Islet of Langerhans (tissue), 1 donor: ENCODE results near the gene CD300H.
"Not testable (repeated sequence)": the region's sequence is repeated elsewhere in the genome, so short reads cannot be mapped to it uniquely, and the experiment has no call there.

Experiments used
- FAIRE-seq: peaks from one replicate; lab custom pipeline; 2011; peaks lifted over from hg19 to GRCh38; lab: Jason Lieb, UNC

Gene CD300H

GRCh38 chr17:74526681-74527080 is 40.6 kb downstream of the CD300H start:
- no peak for FAIRE-seq

GRCh38 chr17:74525781-74526288 is 41.5 kb downstream of the CD300H start:
- no peak for FAIRE-seq

- no peak for FAIRE-seq
Observed at GRCh38 chr17:74525465-74525725, 41.9 kb downstream of the CD300H start.

- FAIRE-seq = no peak
Observed at GRCh38 chr17:74524653-74525464, 42.5 kb downstream of the CD300H start.

GRCh38 chr17:74523308-74523707 is 44.0 kb downstream of the CD300H start:
- no peak for FAIRE-seq

GRCh38 chr17:74522381-74523105 is 44.8 kb downstream of the CD300H start:
- no peak for FAIRE-seq

GRCh38 chr17:74521701-74522201 is 45.6 kb downstream of the CD300H start:
- FAIRE-seq = no peak

- no peak for FAIRE-seq
Observed at GRCh38 chr17:74520790-74521480, 46.4 kb downstream of the CD300H start.

- FAIRE-seq = no peak
Observed at GRCh38 chr17:74520016-74520434, 47.3 kb downstream of the CD300H start.

- FAIRE-seq = not testable (repeated sequence)
Observed at GRCh38 chr17:74518413-74518981, 48.8 kb downstream of the CD300H start.

- FAIRE-seq = no peak
Observed at GRCh38 chr17:74516561-74517328, 50.6 kb downstream of the CD300H start.

GRCh38 chr17:74515941-74516340 is 51.4 kb downstream of the CD300H start:
- no peak for FAIRE-seq

GRCh38 chr17:74514632-74515334 is 52.5 kb downstream of the CD300H start:
- no peak for FAIRE-seq

- FAIRE-seq = no peak
Observed at GRCh38 chr17:74513987-74514631, 53.2 kb downstream of the CD300H start.

GRCh38 chr17:74512624-74513091 is 54.7 kb downstream of the CD300H start:
- FAIRE-seq = no peak

- FAIRE-seq = no peak
Observed at GRCh38 chr17:74512036-74512435, 55.3 kb downstream of the CD300H start.
